Neural progenitor cell (in vitro differentiated cells): Measurements from ENCODE around the gene PZP. TPM values are rescaled to one million over a fixed set of nuclear protein-coding genes. Genes with fewer than 3 reads are reported as not detected.

Experiments
- DNase-seq: peaks from one replicate; pipeline ENCODE4 v3.0.0-alpha.2; 2016; ENCODE audit warnings: low spot score
- H2AFZ ChIP-seq: fragments of 200-600 bp; sonication (generic); replicated peaks from 2 replicates; pipeline ENCODE4 v1.6.1; 2016; ENCODE audit warnings: antibody characterized with exemption
- H3F3A ChIP-seq: fragments of 200-600 bp; sonication (generic); 2 replicates; pipeline ENCODE4 v1.6.1; 2016; ENCODE audit warnings: antibody characterized with exemption, low read depth
- H3K27ac ChIP-seq: fragments of 200-600 bp; sonication (generic); 2 replicates; pipeline ENCODE4 v1.5.1; 2016; ENCODE audit warnings: mild to moderate bottlenecking
- H3K27me3 ChIP-seq: fragments of 200-600 bp; sonication (generic); 2 replicates; pipeline ENCODE4 v1.6.1; 2016; ENCODE audit warnings: mild to moderate bottlenecking, moderate library complexity
- H3K36me3 ChIP-seq: fragments of 200-600 bp; sonication (generic); 2 replicates; pipeline ENCODE4 v1.5.1; 2016
- H3K4me1 ChIP-seq: fragments of 200-600 bp; sonication (generic); 2 replicates; pipeline ENCODE4 v1.6.1; 2016; ENCODE audit warnings: mixed run types
- H3K4me2 ChIP-seq: fragments of 200-600 bp; sonication (generic); 2 replicates; pipeline ENCODE4 v1.6.1; 2016
- H3K4me3 ChIP-seq: fragments of 200-600 bp; sonication (generic); 2 replicates; pipeline ENCODE4 v1.5.1; 2016
- H3K79me2 ChIP-seq: fragments of 200-600 bp; sonication (generic); 2 replicates; pipeline ENCODE4 v1.6.1; 2016; ENCODE audit warnings: low read depth
- H3K9ac ChIP-seq: fragments of 200-600 bp; sonication (generic); 2 replicates; pipeline ENCODE4 v1.6.1; 2016
- H3K9me3 ChIP-seq: fragments of 200-600 bp; sonication (generic); 2 replicates; pipeline ENCODE4 v1.5.1; 2016; ENCODE audit warnings: low read depth
- H4K20me1 ChIP-seq: fragments of 200-600 bp; sonication (generic); 2 replicates; pipeline ENCODE4 v1.6.1; 2016; ENCODE audit warnings: low read depth
- H3K27ac Mint-ChIP-seq: 3 replicates; pipeline ENCODE4 v1.8.0; 2021; ENCODE audit warnings: mixed read lengths
- H3K27me3 Mint-ChIP-seq: 2 replicates; pipeline ENCODE4 v1.8.0; 2022; ENCODE audit warnings: low read depth, mild to moderate bottlenecking, inconsistent platforms, moderate library complexity, mixed read lengths; ENCODE audit not compliant: insufficient read depth
- H3K36me3 Mint-ChIP-seq: 3 replicates; pipeline ENCODE4 v1.8.0; 2021; ENCODE audit warnings: mixed read lengths
- H3K4me1 Mint-ChIP-seq: 3 replicates; pipeline ENCODE4 v1.8.0; 2021; ENCODE audit warnings: mixed read lengths
- H3K4me3 Mint-ChIP-seq: 3 replicates; pipeline ENCODE4 v1.8.0; 2021; ENCODE audit warnings: mild to moderate bottlenecking, moderate library complexity, mixed read lengths
- H3K9me3 Mint-ChIP-seq: 3 replicates; pipeline ENCODE4 v1.8.0; 2020; ENCODE audit warnings: mixed read lengths
- EZH2 ChIP-seq: fragments of 200-600 bp; sonication (generic); IDR thresholded peaks from 2 replicates; pipeline ENCODE4 v1.6.1; 2017; ENCODE audit warnings: antibody characterized with exemption, mild to moderate bottlenecking, moderate library complexity
- EZH2phosphoT487 ChIP-seq: fragments of 200-600 bp; sonication (generic); IDR thresholded peaks from 2 replicates; pipeline ENCODE4 v1.6.1; 2017; ENCODE audit warnings: antibody characterized with exemption
- total RNA-seq: library from RNA; depleted of rRNA; stranded (reverse); fragments of >200 nt; gene quantifications from 2 replicates; pipeline ENCODE4 v1.2.3, GENCODE V29; 2015; ENCODE audit warnings: low replicate concordance
- TF ChIP-seq, protein P1 (sequence below): fragments of 200-600 bp; sonication (generic); IDR thresholded peaks from 2 replicates; pipeline ENCODE4 v1.5.1; 2017; ENCODE audit warnings: antibody characterized with exemption, mild to moderate bottlenecking

The PZP gene
- total RNA-seq, 1 donor from 2014 or later: not detected

- no peaks in the 10 kb centered on the region for H3F3A ChIP-seq
- no peaks in the 10 kb centered on the region for H3K79me2 ChIP-seq
- no peak overlapping the region for H3K4me3 Mint-ChIP-seq
- TF ChIP-seq EZH2phosphoT487 (no peak), EZH2 (no peak)
- TF ChIP-seq, protein P1, sequence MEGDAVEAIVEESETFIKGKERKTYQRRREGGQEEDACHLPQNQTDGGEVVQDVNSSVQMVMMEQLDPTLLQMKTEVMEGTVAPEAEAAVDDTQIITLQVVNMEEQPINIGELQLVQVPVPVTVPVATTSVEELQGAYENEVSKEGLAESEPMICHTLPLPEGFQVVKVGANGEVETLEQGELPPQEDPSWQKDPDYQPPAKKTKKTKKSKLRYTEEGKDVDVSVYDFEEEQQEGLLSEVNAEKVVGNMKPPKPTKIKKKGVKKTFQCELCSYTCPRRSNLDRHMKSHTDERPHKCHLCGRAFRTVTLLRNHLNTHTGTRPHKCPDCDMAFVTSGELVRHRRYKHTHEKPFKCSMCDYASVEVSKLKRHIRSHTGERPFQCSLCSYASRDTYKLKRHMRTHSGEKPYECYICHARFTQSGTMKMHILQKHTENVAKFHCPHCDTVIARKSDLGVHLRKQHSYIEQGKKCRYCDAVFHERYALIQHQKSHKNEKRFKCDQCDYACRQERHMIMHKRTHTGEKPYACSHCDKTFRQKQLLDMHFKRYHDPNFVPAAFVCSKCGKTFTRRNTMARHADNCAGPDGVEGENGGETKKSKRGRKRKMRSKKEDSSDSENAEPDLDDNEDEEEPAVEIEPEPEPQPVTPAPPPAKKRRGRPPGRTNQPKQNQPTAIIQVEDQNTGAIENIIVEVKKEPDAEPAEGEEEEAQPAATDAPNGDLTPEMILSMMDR: no peak
- H3K4me1 Mint-ChIP-seq: no peaks in the 10 kb centered on the region
- H2AFZ ChIP-seq: no peak overlapping the region
- no peak overlapping the region for H3K27ac Mint-ChIP-seq
- no peaks in the 10 kb centered on the region for H3K27me3 Mint-ChIP-seq
- no peaks in the 10 kb centered on the region for H3K36me3 Mint-ChIP-seq
- no peaks in the 10 kb centered on the region for H3K9me3 Mint-ChIP-seq
- DNase-seq: no peak
- H4K20me1 ChIP-seq: no peaks in the 10 kb centered on the region
- H3K4me2 ChIP-seq: no peak overlapping the region
- H3K27ac ChIP-seq: no peak overlapping the region
- no peak overlapping the region for H3K9ac ChIP-seq
- H3K36me3 ChIP-seq: no peaks in the 10 kb centered on the region
- H3K9me3 ChIP-seq: no peaks in the 10 kb centered on the region
- H3K4me1 ChIP-seq: no peaks in the 10 kb centered on the region
- H3K27me3 ChIP-seq: no peaks in the 10 kb centered on the region
- H3K4me3 ChIP-seq: no peak overlapping the region
Measured at GRCh38 chr12:9214534-9214933, 6.3 kb upstream of the PZP start.

DNA sequence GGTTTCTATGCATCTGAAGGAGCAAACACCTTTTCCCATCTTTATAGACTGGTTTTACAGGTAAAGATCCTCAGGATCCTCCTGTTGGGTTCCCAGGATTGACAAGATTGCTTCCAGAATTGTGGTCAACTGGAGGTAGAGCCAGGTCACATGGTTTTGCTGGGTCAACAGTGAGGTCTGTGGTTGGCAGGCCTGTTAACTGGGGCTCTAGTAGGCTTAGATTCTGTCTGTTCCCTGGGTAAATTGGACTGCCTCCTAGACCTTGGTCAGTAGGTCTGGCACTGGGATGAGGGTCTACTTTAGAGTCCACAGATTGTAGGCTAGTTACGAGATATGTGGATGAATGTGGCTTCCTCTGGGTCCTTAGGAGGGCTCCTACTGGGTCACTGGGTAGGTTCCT is 3.5 kb upstream of the PZP start:
- H3K36me3 ChIP-seq: no peaks in the 10 kb centered on the region
- no peak overlapping the region for H3K27ac ChIP-seq
- no peaks in the 10 kb centered on the region for H3K27me3 ChIP-seq
- Mint-ChIP-seq H3K9me3 (no peaks in the 10 kb centered on the region), H3K36me3 (no peaks in the 10 kb centered on the region), H3K4me1 (no peaks in the 10 kb centered on the region), H3K27me3 (no peaks in the 10 kb centered on the region), H3K4me3 (no peak overlapping the region), H3K27ac (no peak overlapping the region)
- TF ChIP-seq EZH2phosphoT487 (no peak), EZH2 (no peak)
- TF ChIP-seq, protein P1: no peak
- no peak overlapping the region for H3K9ac ChIP-seq
- H3F3A ChIP-seq: no peaks in the 10 kb centered on the region
- H3K9me3 ChIP-seq: no peaks in the 10 kb centered on the region
- no peak overlapping the region for H2AFZ ChIP-seq
- H3K4me3 ChIP-seq: no peak overlapping the region
- H3K4me1 ChIP-seq: no peaks in the 10 kb centered on the region
- no peak overlapping the region for H3K4me2 ChIP-seq
- H3K79me2 ChIP-seq: no peaks in the 10 kb centered on the region
- DNase-seq: no peak
- H4K20me1 ChIP-seq: no peaks in the 10 kb centered on the region

- Mint-ChIP-seq H3K4me1 (no peaks in the 10 kb centered on the region), H3K9me3 (no peaks in the 10 kb centered on the region), H3K27ac (no peak overlapping the region), H3K36me3 (no peaks in the 10 kb centered on the region), H3K4me3 (no peak overlapping the region), H3K27me3 (no peaks in the 10 kb centered on the region)
- TF ChIP-seq, protein P1: no peak
- TF ChIP-seq EZH2 (no peak), EZH2phosphoT487 (no peak)
- H3K4me2 ChIP-seq: no peak overlapping the region
- H4K20me1 ChIP-seq: no peaks in the 10 kb centered on the region
- no peak overlapping the region for H3K4me3 ChIP-seq
- H3K79me2 ChIP-seq: no peaks in the 10 kb centered on the region
- H3K36me3 ChIP-seq: no peaks in the 10 kb centered on the region
- H2AFZ ChIP-seq: no peak overlapping the region
- H3K27ac ChIP-seq: no peak overlapping the region
- no peaks in the 10 kb centered on the region for H3F3A ChIP-seq
- no peak overlapping the region for H3K9ac ChIP-seq
- H3K9me3 ChIP-seq: no peaks in the 10 kb centered on the region
- DNase-seq: no peak
- no peaks in the 10 kb centered on the region for H3K27me3 ChIP-seq
- no peaks in the 10 kb centered on the region for H3K4me1 ChIP-seq
Measured at GRCh38 chr12:9204380-9204779, 3.8 kb downstream of the PZP start.

- no peaks in the 10 kb centered on the region for H3K9me3 ChIP-seq
- no peaks in the 10 kb centered on the region for H3K9me3 Mint-ChIP-seq
- H3K4me3 ChIP-seq: no peak overlapping the region
- no peaks in the 10 kb centered on the region for H3K4me1 Mint-ChIP-seq
- no peak overlapping the region for H3K27ac ChIP-seq
- H3K4me3 Mint-ChIP-seq: no peak overlapping the region
- H3K27ac Mint-ChIP-seq: no peak overlapping the region
- TF ChIP-seq EZH2 (no peak), EZH2phosphoT487 (no peak)
- TF ChIP-seq, protein P1: no peak
- H4K20me1 ChIP-seq: no peaks in the 10 kb centered on the region
- no peak overlapping the region for H3K4me2 ChIP-seq
- no peaks in the 10 kb centered on the region for H3F3A ChIP-seq
- H3K27me3 Mint-ChIP-seq: no peaks in the 10 kb centered on the region
- no peak overlapping the region for H2AFZ ChIP-seq
- no peaks in the 10 kb centered on the region for H3K4me1 ChIP-seq
- H3K36me3 Mint-ChIP-seq: no peaks in the 10 kb centered on the region
- no peaks in the 10 kb centered on the region for H3K27me3 ChIP-seq
- no peaks in the 10 kb centered on the region for H3K36me3 ChIP-seq
- no peak overlapping the region for H3K9ac ChIP-seq
- H3K79me2 ChIP-seq: no peaks in the 10 kb centered on the region
- DNase-seq: no peak
Measured at GRCh38 chr12:9198012-9198411, 10.2 kb downstream of the PZP start.
